ENCODE data around the gene ZMAT3.

Gene ZMAT3

GRCh38 chr3:179071323-179072099, at the start of gene ZMAT3:
Gene ZMAT3 (minus strand): TSS chr3:179071809. CDS start chr3:179067752, 4,057 bp downstream.
- no peak for DNase-seq (ENCODE audit: low read depth)

- DNase-seq (ENCODE audit: low read depth): no peak
Observed at GRCh38 chr3:179116816-179117215, 45.2 kb upstream of the ZMAT3 start.

- DNase-seq (ENCODE audit: low read depth): peak; percentile 58
Observed at GRCh38 chr3:179115444-179115843, 43.8 kb upstream of the ZMAT3 start.

- no peak for DNase-seq (ENCODE audit: low read depth)
Observed at GRCh38 chr3:179113903-179114302, 42.3 kb upstream of the ZMAT3 start.

- DNase-seq (ENCODE audit: low read depth): peak; percentile 78
Observed at GRCh38 chr3:179108086-179108485, 36.5 kb upstream of the ZMAT3 start.

- no peak for DNase-seq (ENCODE audit: low read depth)
Observed at GRCh38 chr3:179107617-179108016, 36.0 kb upstream of the ZMAT3 start.

- DNase-seq (ENCODE audit: low read depth): no peak
Observed at GRCh38 chr3:179105881-179106280, 34.3 kb upstream of the ZMAT3 start.

GRCh38 chr3:179100652-179101051, 29.0 kb upstream of the ZMAT3 start:
- DNase-seq (ENCODE audit: low read depth): no peak

- no peak for DNase-seq (ENCODE audit: low read depth)
Observed at GRCh38 chr3:179098388-179099077, 26.9 kb upstream of the ZMAT3 start.

- DNase-seq (ENCODE audit: low read depth): no peak
Observed at GRCh38 chr3:179093807-179094206, 22.2 kb upstream of the ZMAT3 start.

- no peak for DNase-seq (ENCODE audit: low read depth)
Observed at GRCh38 chr3:179091113-179091512, 19.5 kb upstream of the ZMAT3 start.

- no peak for DNase-seq (ENCODE audit: low read depth)
Observed at GRCh38 chr3:179088306-179088705, 16.7 kb upstream of the ZMAT3 start.

GRCh38 chr3:179083977-179084376, 12.4 kb upstream of the ZMAT3 start:
- no peak for DNase-seq (ENCODE audit: low read depth)

- no peak for DNase-seq (ENCODE audit: low read depth)
Observed at GRCh38 chr3:179082416-179082815, 10.8 kb upstream of the ZMAT3 start.

GRCh38 chr3:179081885-179082284, 10.3 kb upstream of the ZMAT3 start:
- no peak for DNase-seq (ENCODE audit: low read depth)

- no peak for DNase-seq (ENCODE audit: low read depth)
Observed at GRCh38 chr3:179079537-179079936, 7.9 kb upstream of the ZMAT3 start.

GRCh38 chr3:179076243-179077027, 4.8 kb upstream of the ZMAT3 start:
- no peak for DNase-seq (ENCODE audit: low read depth)

- DNase-seq (ENCODE audit: low read depth): no peak
Observed at GRCh38 chr3:179074656-179075055, 3.0 kb upstream of the ZMAT3 start.

GRCh38 chr3:179073816-179074215, 2.2 kb upstream of the ZMAT3 start:
- DNase-seq (ENCODE audit: low read depth): no peak

- DNase-seq (ENCODE audit: low read depth): no peak
Observed at GRCh38 chr3:179072100-179072438, 460 bp upstream of the ZMAT3 start.

GRCh38 chr3:179071027-179071322, 634 bp downstream of the ZMAT3 start:
- DNase-seq (ENCODE audit: low read depth): no peak

GRCh38 chr3:179069762-179070390, 1.7 kb downstream of the ZMAT3 start:
- DNase-seq (ENCODE audit: low read depth): no peak

Measured in non-pigmented ciliary epithelial cell (primary cell).